Mucosa of descending colon (tissue), 3 donors: ENCODE data around the gene CLTA. TPM values are rescaled to one million over a fixed set of nuclear protein-coding genes. Genes with fewer than 3 reads are reported as not detected.

Experiments
- ATAC-seq: fragments of 200-7000 bp; cut with Tn5 transposase; one replicate; pipeline ENCODE4 v1.9.1; 2020; ENCODE audit warnings: mild to moderate bottlenecking, moderate library complexity
- DNase-seq, 3 donors: peaks; one replicate each; pipeline ENCODE4 v3.0.0-alpha.2; 2020
- H3K36me3 ChIP-seq: fragments of 200-600 bp; one replicate; pipeline ENCODE4 v1.8.0; 2021; ENCODE audit warnings: low read depth, mild to moderate bottlenecking
- H3K4me1 ChIP-seq: fragments of 200-600 bp; one replicate; pipeline ENCODE4 v1.8.0; 2021; ENCODE audit warnings: low read depth, mild to moderate bottlenecking
- H3K4me3 ChIP-seq: fragments of 200-600 bp; one replicate; pipeline ENCODE4 v1.8.0; 2021; ENCODE audit warnings: mild to moderate bottlenecking
- H3K9me3 ChIP-seq: fragments of 200-600 bp; one replicate; pipeline ENCODE4 v1.8.0; 2021; ENCODE audit warnings: mild to moderate bottlenecking
- CTCF ChIP-seq: fragments of 200-600 bp; IDR thresholded peaks from one replicate; pipeline ENCODE4 v1.8.0; 2022; ENCODE audit warnings: antibody characterized with exemption, mild to moderate bottlenecking
- intact Hi-C, 2 donors: fragments of 100-400 bp; cut with DNase I in 1 of 2; cut with micrococcal nuclease in 1 of 2; formaldehyde crosslinking; loops; one replicate each; pipeline versions ENCODE4 v1.11.0 to v1.11.1; 2022; cut with DNase I, micrococcal nuclease
- total RNA-seq, 3 donors: library from RNA; stranded (reverse); fragmentation: NEBNext Ultra II Directional in 2 of 3; extraction: Animal tissue kit (Norgen Biotek cat#: 25700) in 2 of 3; gene quantifications; one replicate each; pipeline versions ENCODE4 v1.2.1 to v1.2.4, GENCODE V29; 2021 to 2023
- donor health status: DM: no; HTN: no; CAD: no; lungs with moderate emphysema.
- donor health status: DM: no; HTN: no; CAD: no.
- donor health status: DM: no; HTN: yes; CAD: no.

The CLTA gene
- total RNA-seq, 3 donors from 2014 or later: 165 to 206 (median 174) TPM

GRCh38 chr9:36165826-36166167 lies 24.9 kb upstream of the CLTA start:
- ATAC-seq: no peak
- intact Hi-C loops: loop anchor here (5.0 kb wide), 1 partner anchor 63 kb away; no protein-coding TSS in a partner anchor

GRCh38 chr9:36166168-36166927 lies 24.4 kb upstream of the CLTA start:
- Histone ChIP-seq H3K4me3 (no peak overlapping the region), H3K36me3 (no peaks in the 10 kb centered on the region), H3K4me1 (peaks cover 7% of the 10 kb centered on the region), H3K9me3 (no peaks in the 10 kb centered on the region)
- ATAC-seq: peak; percentile 99
- peak; percentile 86 to 93 (median 87) for DNase-seq
- TF ChIP-seq CTCF: peak; percentile 91
- intact Hi-C loops: loop anchor here (5.0 kb wide), 1 partner anchor 64 kb away; no protein-coding TSS in a partner anchor

More at GRCh38 chr9:36165826-36166167, 24.9 kb upstream of the CLTA start:
- DNase-seq: no peak
- Histone ChIP-seq H3K9me3 (no peaks in the 10 kb centered on the region), H3K4me1 (peaks cover 7% of the 10 kb centered on the region), H3K4me3 (no peak overlapping the region), H3K36me3 (no peaks in the 10 kb centered on the region)
- TF ChIP-seq CTCF: no peak

- no peaks in the 10 kb centered on the region for H3K9me3 ChIP-seq
- ATAC-seq (no peak), DNase-seq (no peak)
- intact Hi-C loops: loop anchor here (5.0 kb wide), 1 partner anchor 67 kb away; no protein-coding TSS in a partner anchor
- TF ChIP-seq CTCF: no peak
- H3K4me3 ChIP-seq: no peak within 1 kb of the TSS
- no peaks in the 10 kb centered on the region for H3K36me3 ChIP-seq
- H3K4me1 ChIP-seq: peaks cover 5% of the 10 kb centered on the region
Measured at GRCh38 chr9:36169166-36169565, 21.6 kb upstream of the CLTA start, which contains the start of gene CCIN. TSS of gene CCIN (plus strand) at chr9:36169388. CDS start at chr9:36169503, 115 bp downstream.

- Histone ChIP-seq H3K4me3 (no peak overlapping the region), H3K4me1 (peaks cover 5% of the 10 kb centered on the region), H3K36me3 (no peaks in the 10 kb centered on the region), H3K9me3 (no peaks in the 10 kb centered on the region)
- DNase-seq (no peak), ATAC-seq (no peak)
- intact Hi-C loops: loop anchor here (5.0 kb wide), 1 partner anchor 67 kb away; no protein-coding TSS in a partner anchor
- no peak for TF ChIP-seq CTCF
Measured at GRCh38 chr9:36169708-36170107, 21.0 kb upstream of the CLTA start.

- ATAC-seq (no peak), DNase-seq (no peak)
- Histone ChIP-seq H3K4me1 (peaks cover 5% of the 10 kb centered on the region), H3K9me3 (no peaks in the 10 kb centered on the region), H3K36me3 (no peaks in the 10 kb centered on the region), H3K4me3 (no peak overlapping the region)
- no peak for TF ChIP-seq CTCF
- intact Hi-C loops: no loop called here
Measured at GRCh38 chr9:36170531-36170930, 20.2 kb upstream of the CLTA start.
